Astrocyte of the spinal cord (primary cell): Measurements from ENCODE around the gene ITPR2.
"Not testable (repeated sequence)": the region's sequence is repeated elsewhere in the genome, so short reads cannot be mapped to it uniquely, and the experiment has no call there.

Source experiments
- DNase-seq: peaks from one replicate; pipeline ENCODE4 v3.0.0; 2011; ENCODE audit warnings: low read depth, low spot score
- H3K4me3 ChIP-seq: 2 replicates; pipeline ENCODE4 v1.5.1; 2011; ENCODE audit warnings: low read depth, mild to moderate bottlenecking, low read length, moderate library complexity
- in situ Hi-C: cut with HindIII; loops from 2 replicates; pipeline ENCODE4 v1.10.0; 2017; ENCODE audit warnings: low sequenced_read_pairs
- TF ChIP-seq, protein P1 (sequence below): IDR thresholded peaks from 2 replicates; pipeline ENCODE4 v1.5.1; 2012; ENCODE audit warnings: low read depth, mild to moderate bottlenecking, low read length, inconsistent platforms

The ITPR2 gene

GRCh38 chr12:26648999-26649398 is 184.0 kb downstream of the ITPR2 start:
- TF ChIP-seq, protein P1, sequence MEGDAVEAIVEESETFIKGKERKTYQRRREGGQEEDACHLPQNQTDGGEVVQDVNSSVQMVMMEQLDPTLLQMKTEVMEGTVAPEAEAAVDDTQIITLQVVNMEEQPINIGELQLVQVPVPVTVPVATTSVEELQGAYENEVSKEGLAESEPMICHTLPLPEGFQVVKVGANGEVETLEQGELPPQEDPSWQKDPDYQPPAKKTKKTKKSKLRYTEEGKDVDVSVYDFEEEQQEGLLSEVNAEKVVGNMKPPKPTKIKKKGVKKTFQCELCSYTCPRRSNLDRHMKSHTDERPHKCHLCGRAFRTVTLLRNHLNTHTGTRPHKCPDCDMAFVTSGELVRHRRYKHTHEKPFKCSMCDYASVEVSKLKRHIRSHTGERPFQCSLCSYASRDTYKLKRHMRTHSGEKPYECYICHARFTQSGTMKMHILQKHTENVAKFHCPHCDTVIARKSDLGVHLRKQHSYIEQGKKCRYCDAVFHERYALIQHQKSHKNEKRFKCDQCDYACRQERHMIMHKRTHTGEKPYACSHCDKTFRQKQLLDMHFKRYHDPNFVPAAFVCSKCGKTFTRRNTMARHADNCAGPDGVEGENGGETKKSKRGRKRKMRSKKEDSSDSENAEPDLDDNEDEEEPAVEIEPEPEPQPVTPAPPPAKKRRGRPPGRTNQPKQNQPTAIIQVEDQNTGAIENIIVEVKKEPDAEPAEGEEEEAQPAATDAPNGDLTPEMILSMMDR = no peak
- no peak for DNase-seq
- H3K4me3 ChIP-seq = no peak overlapping the region
- in situ Hi-C loops = no loop called here

GRCh38 chr12:26648584-26648983 is 184.4 kb downstream of the ITPR2 start:
- TF ChIP-seq, protein P1 = no peak
- DNase-seq = peak; percentile 91
- no peak overlapping the region for H3K4me3 ChIP-seq
- in situ Hi-C loops = no loop called here

- no peak overlapping the region for H3K4me3 ChIP-seq
- TF ChIP-seq, protein P1 = no peak
- in situ Hi-C loops = no loop called here
- DNase-seq = no peak
Observed at GRCh38 chr12:26648066-26648465, 184.9 kb downstream of the ITPR2 start.

DNA sequence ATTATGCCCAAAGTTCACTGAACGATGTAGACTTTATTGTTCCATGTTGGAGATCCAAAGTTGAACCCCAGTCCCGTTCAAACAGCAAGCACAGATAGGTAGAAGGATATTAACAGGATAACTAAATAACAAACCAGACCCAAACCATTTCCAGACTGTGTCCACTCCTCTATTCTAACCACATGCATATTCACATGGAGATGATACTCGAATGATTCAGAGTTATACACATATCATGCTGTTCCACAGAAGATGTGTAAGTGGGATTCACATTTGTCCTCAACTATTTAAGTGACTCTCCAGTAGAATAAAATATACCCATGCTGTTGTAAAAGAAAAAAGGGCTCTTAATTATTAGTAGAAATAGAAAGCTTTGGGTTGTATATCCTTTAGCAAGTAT is 185.9 kb downstream of the ITPR2 start:
- TF ChIP-seq, protein P1 = no peak
- peak; percentile 13 for DNase-seq
- no peak overlapping the region for H3K4me3 ChIP-seq
- in situ Hi-C loops = no loop called here

DNA sequence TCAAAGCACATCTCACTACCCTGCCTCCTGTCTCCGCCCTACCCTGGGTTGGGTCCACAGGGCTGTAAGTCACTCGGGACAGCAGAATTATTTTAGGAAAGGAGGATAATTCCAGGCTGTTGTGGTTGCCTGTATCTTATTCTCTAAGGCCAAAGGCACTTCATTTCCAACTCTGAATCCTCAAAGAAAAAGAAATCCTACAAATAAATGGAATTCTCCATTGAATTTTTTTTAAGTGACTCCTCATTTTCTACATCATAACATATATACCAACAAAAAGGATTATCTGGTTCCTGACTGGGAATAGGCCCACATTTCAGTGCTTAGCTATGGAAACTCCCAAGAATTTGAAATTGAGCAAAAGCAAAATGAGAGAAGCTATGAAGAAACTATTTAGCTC is 186.4 kb downstream of the ITPR2 start:
- no peak for DNase-seq
- in situ Hi-C loops = no loop called here
- TF ChIP-seq, protein P1 = no peak
- H3K4me3 ChIP-seq = no peak overlapping the region

DNA sequence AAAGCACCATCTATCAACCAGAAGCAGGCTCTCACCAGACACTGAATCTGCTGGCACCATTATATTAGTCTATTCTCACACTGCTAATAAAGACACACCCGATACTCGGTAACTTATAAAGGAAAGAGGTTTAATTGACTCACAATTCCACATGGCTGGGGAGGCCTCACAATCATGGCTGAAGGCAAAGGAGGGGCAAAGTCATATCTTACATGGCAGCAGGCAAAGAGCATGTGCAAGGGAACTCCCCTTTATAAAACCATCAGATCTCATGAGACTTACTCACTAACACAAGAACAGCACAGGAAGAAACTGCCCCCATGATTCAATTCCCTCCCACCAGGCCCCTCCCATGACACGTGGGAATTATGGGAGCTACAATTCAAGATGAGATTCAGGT is 188.6 kb downstream of the ITPR2 start:
- H3K4me3 ChIP-seq, in situ Hi-C loops, DNase-seq: not testable (repeated sequence)

GRCh38 chr12:26643532-26644315 is 189.3 kb downstream of the ITPR2 start:
- TF ChIP-seq, protein P1 = no peak
- H3K4me3 ChIP-seq = no peak overlapping the region
- DNase-seq = no peak
- in situ Hi-C loops = no loop called here
